SK-N-SH (cell line): ENCODE results near the gene DCBLD1. TPM values are rescaled to one million over a fixed set of nuclear protein-coding genes. Genes with fewer than 3 reads are reported as not detected.

Experiments
- CTCF ChIA-PET: fragments of 300-600, 350-600 bp; formaldehyde crosslinking; extraction: SDS; loops from one replicate; lab custom pipeline; 2021; lab: Yijun Ruan, JAX
- POLR2A ChIA-PET: fragments of 350-600 bp; sonication (Branson Sonifier 250); formaldehyde crosslinking; extraction: SDS; loops from one replicate; lab custom pipeline; 2020; ENCODE audit warnings: antibody characterized with exemption, inconsistent platforms; lab: Yijun Ruan, JAX
- DNase-seq: peaks from one replicate; pipeline ENCODE4 v3.0.0; 2012
- H2AFZ ChIP-seq: fragments of 200-600 bp; sonication (generic); 2 replicates; pipeline ENCODE4 v1.8.1; 2016; ENCODE audit warnings: antibody characterized with exemption, mild to moderate bottlenecking, low read depth
- H3F3A ChIP-seq: fragments of 200-600 bp; sonication (generic); replicated peaks from 2 replicates; pipeline ENCODE3; 2016; ENCODE audit warnings: antibody characterized with exemption, mild to moderate bottlenecking; ENCODE audit not compliant: insufficient read depth
- H3K27ac ChIP-seq, 2 experiments: fragments of 200-500 bp in 1 of 2; fragments of 200-600 bp in 1 of 2; sonication (Bioruptor generic) in 1 of 2; sonication (generic), shearing (Covaris generic) in 1 of 2; 2 replicates each; pipeline versions ENCODE4 v1.5.1 to v1.6.1; 2014 to 2016; ENCODE audit warnings: low read depth in 2 of 2, inconsistent platforms in 1 of 2, low read length in 1 of 2, mild to moderate bottlenecking in 1 of 2, mixed read lengths in 1 of 2
- H3K27me3 ChIP-seq: fragments of 200-600 bp; sonication (generic), shearing (Covaris generic); 2 replicates; pipeline ENCODE4 v1.6.1; 2016; ENCODE audit warnings: mixed run types; ENCODE audit not compliant: insufficient read depth
- H3K36me3 ChIP-seq, 2 experiments: fragments of 200-500 bp in 1 of 2; fragments of 200-600 bp in 1 of 2; sonication (Bioruptor generic) in 1 of 2; sonication (generic) in 1 of 2; replicated peaks in 1 of 2; 2 replicates each; pipeline versions ENCODE3 to v1.5.1; 2014 to 2016; ENCODE audit warnings: low read length in 1 of 2, mild to moderate bottlenecking in 1 of 2; ENCODE audit not compliant: insufficient read depth in 2 of 2, control insufficient read depth in 1 of 2
- H3K4me1 ChIP-seq, 2 experiments: fragments of 200-500 bp in 1 of 2; fragments of 200-600 bp in 1 of 2; sonication (Bioruptor generic) in 1 of 2; sonication (generic), shearing (Covaris generic) in 1 of 2; 2 replicates each; pipeline versions ENCODE4 v1.5.1 to v1.6.1; 2014 to 2016; ENCODE audit warnings: low read depth in 1 of 2, low read length in 1 of 2, mixed run types in 1 of 2; ENCODE audit not compliant: insufficient read depth in 2 of 2, control insufficient read depth in 1 of 2
- H3K4me2 ChIP-seq: fragments of 200-600 bp; sonication (generic), shearing (Covaris generic); 2 replicates; pipeline ENCODE4 v1.6.1; 2017; ENCODE audit warnings: mixed run types
- H3K4me3 ChIP-seq, 2 experiments: fragments of 200-500 bp in 1 of 2; fragments of 200-600 bp in 1 of 2; sonication (Bioruptor generic) in 1 of 2; sonication (generic), shearing (Covaris generic) in 1 of 2; 2 replicates each; pipeline versions ENCODE4 v1.5.1 to v1.8.1; 2014 to 2016; ENCODE audit warnings: low read depth in 2 of 2, inconsistent platforms in 1 of 2, low read length in 1 of 2, mild to moderate bottlenecking in 1 of 2, mixed read lengths in 1 of 2, moderate library complexity in 1 of 2
- H3K79me2 ChIP-seq: fragments of 200-600 bp; sonication (generic); 2 replicates; pipeline ENCODE4 v1.8.1; 2017; ENCODE audit warnings: mild to moderate bottlenecking; ENCODE audit not compliant: insufficient read depth
- H3K9ac ChIP-seq: fragments of 200-600 bp; sonication (generic); 2 replicates; pipeline ENCODE4 v1.6.1; 2017; ENCODE audit warnings: mixed run types
- H3K9me2 ChIP-seq: fragments of 200-600 bp; sonication (generic); 2 replicates; pipeline ENCODE4 v1.6.1; 2017; ENCODE audit warnings: mixed run types
- H3K9me3 ChIP-seq: fragments of 200-600 bp; sonication (generic); 2 replicates; pipeline ENCODE4 v1.6.1; 2017; ENCODE audit warnings: mixed run types, mild to moderate bottlenecking, moderate library complexity
- H4K20me1 ChIP-seq: fragments of 200-600 bp; sonication (generic); 2 replicates; pipeline ENCODE4 v1.6.1; 2017; ENCODE audit warnings: mild to moderate bottlenecking, mixed run types; ENCODE audit not compliant: insufficient read depth
- CHD2 ChIP-seq: fragments of 150-350 bp; IDR thresholded peaks from 2 replicates; pipeline ENCODE4 v1.6.1; 2018; ENCODE audit warnings: low read length; ENCODE audit not compliant: partially characterized antibody
- CTCF ChIP-seq: fragments of 200-600 bp; sonication (generic); IDR thresholded peaks from 2 replicates; pipeline ENCODE4 v1.6.1; 2017; ENCODE audit warnings: antibody characterized with exemption, mild to moderate bottlenecking, moderate library complexity
- EP300 ChIP-seq, 2 experiments: IDR thresholded peaks; 2 replicates each; pipeline versions ENCODE4 v1.4.0 to v1.6.1; 2012; ENCODE audit warnings: borderline replicate concordance in 1 of 2, low read depth in 1 of 2, low read length in 1 of 2
- EZH2phosphoT487 ChIP-seq: fragments of 200-600 bp; sonication (generic); IDR thresholded peaks from 2 replicates; pipeline ENCODE4 v1.6.1; 2017; ENCODE audit warnings: low read depth, mixed run types, mild to moderate bottlenecking, antibody characterized with exemption, moderate library complexity, borderline replicate concordance
- FOXJ3 ChIP-seq: sonication (generic); formaldehyde crosslinking; IDR thresholded peaks from 2 replicates; pipeline ENCODE4 v1.5.1; 2020; ENCODE audit warnings: mild to moderate bottlenecking, missing genetic modification reagents
- GATA2 ChIP-seq: sonication (generic); formaldehyde crosslinking; IDR thresholded peaks from 2 replicates; pipeline ENCODE4 v1.5.0; 2020; ENCODE audit warnings: mild to moderate bottlenecking, missing genetic modification reagents
- IRF3 ChIP-seq: fragments of 150-350 bp; IDR thresholded peaks from 2 replicates; pipeline ENCODE4 v1.6.1; 2016; ENCODE audit warnings: mild to moderate bottlenecking, low read depth, low read length
- MAX ChIP-seq: IDR thresholded peaks from 2 replicates; pipeline ENCODE4 v1.4.0; 2012; ENCODE audit warnings: low read depth
- MEF2A ChIP-seq: IDR thresholded peaks from 2 replicates; pipeline ENCODE4 v1.4.0; 2012; ENCODE audit warnings: low read depth, borderline replicate concordance
- PBX3 ChIP-seq: IDR thresholded peaks from 2 replicates; pipeline ENCODE4; 2012
- POLR2AphosphoS5 ChIP-seq: IDR thresholded peaks from 2 replicates; pipeline ENCODE4 v1.6.1; 2012; ENCODE audit warnings: low read depth, low read length
- RAD21 ChIP-seq: IDR thresholded peaks from 2 replicates; pipeline ENCODE4 v1.6.1; 2012; ENCODE audit warnings: mild to moderate bottlenecking, low read length
- RCOR1 ChIP-seq: fragments of 150-350 bp; IDR thresholded peaks from 2 replicates; pipeline ENCODE4 v1.6.1; 2017; ENCODE audit warnings: antibody characterized with exemption, low read length
- SIN3A ChIP-seq: IDR thresholded peaks from 2 replicates; pipeline ENCODE4 v1.6.1; 2012; ENCODE audit warnings: low read depth, mild to moderate bottlenecking, low read length, moderate library complexity, borderline replicate concordance
- SMC3 ChIP-seq: IDR thresholded peaks from 2 replicates; pipeline ENCODE4 v1.6.1; 2012; ENCODE audit warnings: low read depth, low read length, improper control_type of control experiment
- USF1 ChIP-seq: IDR thresholded peaks from 2 replicates; pipeline ENCODE4 v1.4.0; 2012; ENCODE audit warnings: low read depth, borderline replicate concordance
- ZBTB33 ChIP-seq: IDR thresholded peaks from 2 replicates; pipeline ENCODE4 v1.4.0; 2012; ENCODE audit warnings: low read depth, borderline replicate concordance
- WGBS: methylation state at CpG from one replicate; pipeline ENCODE4 v1.1.6; 2017; ENCODE audit warnings: low lambda C conversion rate; 5-methylcytosine and 5-hydroxymethylcytosine counted together
- polyA plus RNA-seq, 3 experiments: library from polyadenylated mRNA; depleted of rRNA; stranded (reverse); fragments of >200 nt; gene quantifications; 2 replicates each; pipeline ENCODE4 v1.2.3, GENCODE V29; 2012

The DCBLD1 gene
- polyA plus RNA-seq, 1 of the 3 experiments (the other 2 are of a cell fraction), result 82.2 TPM

- POLR2A ChIA-PET, result no interaction called here
- Histone ChIP-seq H3K4me1 (peaks cover 0 to 33% of the 10 kb centered on the region in 2 experiments; a peak in 3 of 4 replicates), H3K9me3 (no peaks in the 10 kb centered on the region), H3K4me2 (peak overlapping the region; percentile 79), H3K9ac (peak overlapping the region; percentile 63; the same call in 1 of the 2 replicates), H3K36me3 (no peaks in the 10 kb centered on the region), H3K27ac (peak overlapping the region; percentile 90 to 96; a peak in 3 of 4 replicates), H3F3A (peaks cover 8% of the 10 kb centered on the region), H4K20me1 (no peaks in the 10 kb centered on the region), H3K9me2 (no peaks in the 10 kb centered on the region), H2AFZ (peak overlapping the region; percentile 91), H3K79me2 (no peaks in the 10 kb centered on the region), H3K4me3 (peak overlapping the region in 1 of 2 experiments; percentile 47; a peak in 2 of 4 replicates), H3K27me3 (no peaks in the 10 kb centered on the region)
- 14% methylated on average over 10 of the region's 10 CpGs for WGBS
- CTCF ChIA-PET, result interaction anchor here (0.6 to 5.7 kb wide), 46 partner anchors 9 to 477 kb away, joined by 3 to 108 read pairs (median 4); partner anchors contain the start of genes DCBLD1, GOPC and ROS1
- DNase-seq, result peak; percentile 21
- TF ChIP-seq CHD2 (no peak), IRF3 (no peak), ZBTB33 (no peak), PBX3 (no peak), MAX (no peak), EP300 (IDR thresholded peaks at IDR 0.05; ENCODE audit: borderline replicate concordance in 1 of 2, low read depth in 1 of 2, low read length in 1 of 2) (no peak), USF1 (no peak), FOXJ3 (no peak), POLR2AphosphoS5 (no peak), GATA2 (no peak), SIN3A (peak; percentile 39; the same call in 1 of the 2 replicates), RCOR1 (no peak), EZH2phosphoT487 (no peak), SMC3 (peak; percentile 77), RAD21 (peak; percentile 83), MEF2A (no peak), CTCF (peak; percentile 83)
These were observed 32.7 kb upstream of the DCBLD1 start for GRCh38 chr6:117449549-117450439.
